ENCODE data around the gene ZCRB1.

DNA sequence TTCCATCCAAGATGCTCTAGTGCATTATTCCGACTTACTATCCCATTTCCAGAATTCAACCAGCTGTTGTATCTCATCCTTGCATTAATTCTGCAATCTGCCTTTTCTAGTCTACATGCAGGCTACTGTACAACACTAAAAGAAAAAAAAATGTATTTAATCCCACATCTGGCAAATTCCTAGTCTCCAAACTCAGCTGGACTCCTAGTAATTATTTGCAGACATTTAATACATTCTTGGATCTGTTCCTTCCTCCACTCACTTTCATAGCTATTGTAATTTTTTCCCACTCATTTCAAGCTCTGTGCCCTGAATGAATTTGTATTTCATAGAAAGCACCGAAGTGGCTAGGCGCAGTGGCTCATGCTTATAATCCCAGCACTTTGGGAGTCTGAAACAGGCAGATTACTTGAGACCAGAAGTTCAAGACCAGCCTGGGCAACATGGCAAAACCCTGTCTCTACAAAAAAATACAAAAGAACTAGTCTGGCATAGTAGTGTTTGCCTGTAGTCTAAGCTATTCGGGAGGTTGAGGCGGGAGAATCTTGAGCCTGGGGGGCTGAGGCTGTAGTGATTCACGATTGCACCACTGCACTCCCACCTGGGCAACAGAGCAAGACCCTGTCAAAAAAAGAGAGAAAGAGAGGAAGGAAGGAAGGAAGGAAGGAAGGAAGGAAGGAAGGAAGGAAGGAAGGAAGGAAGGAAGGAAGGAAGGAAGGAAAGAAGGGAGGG is 48.3 kb downstream of the ZCRB1 start:
- no peak for TF ChIP-seq CTCF (IDR thresholded peaks at IDR 0.05)
- TF ChIP-seq POLR2A (IDR thresholded peaks at IDR 0.05): no peak
